Mesothelial cell of epicardium (in vitro differentiated cells): ENCODE data around the gene SHFL. TPM values are rescaled to one million over a fixed set of nuclear protein-coding genes. Genes with fewer than 3 reads are reported as not detected.

ENCODE experiments used
- DNase-seq, 2 experiments: peaks; one replicate each; pipeline ENCODE4 v3.0.0; 2021; ENCODE audit warnings: low spot score in 2 of 2; ENCODE audit not compliant: unreplicated experiment in 2 of 2
- H3K27ac Mint-ChIP-seq: 2 replicates; pipeline ENCODE4 v1.8.0; 2021; ENCODE audit warnings: mixed read lengths
- H3K27me3 Mint-ChIP-seq: 2 replicates; pipeline ENCODE4 v1.8.0; 2021; ENCODE audit warnings: low read depth, mixed read lengths
- H3K36me3 Mint-ChIP-seq: 2 replicates; pipeline ENCODE4 v1.8.0; 2021; ENCODE audit warnings: mixed read lengths
- H3K4me1 Mint-ChIP-seq: 2 replicates; pipeline ENCODE4 v1.8.0; 2021; ENCODE audit warnings: mixed read lengths
- H3K4me3 Mint-ChIP-seq: 2 replicates; pipeline ENCODE4 v1.8.0; 2021; ENCODE audit warnings: mild to moderate bottlenecking, moderate library complexity, mixed read lengths
- H3K9me3 Mint-ChIP-seq: 2 replicates; pipeline ENCODE4 v1.8.0; 2021; ENCODE audit warnings: mixed read lengths
- total RNA-seq: library from RNA; stranded (reverse); gene quantifications from 3 replicates; pipeline ENCODE4 v1.2.1, GENCODE V29; 2021
- TF ChIP-seq, protein P1 (sequence below): fragments of 200-600 bp; sonication (generic); IDR thresholded peaks from one replicate; pipeline ENCODE4 v1.5.0; 2021; ENCODE audit warnings: antibody characterized with exemption; ENCODE audit not compliant: unreplicated experiment

The SHFL gene
- total RNA-seq, 1 donor from 2014 or later, result 34.6 TPM

DNA sequence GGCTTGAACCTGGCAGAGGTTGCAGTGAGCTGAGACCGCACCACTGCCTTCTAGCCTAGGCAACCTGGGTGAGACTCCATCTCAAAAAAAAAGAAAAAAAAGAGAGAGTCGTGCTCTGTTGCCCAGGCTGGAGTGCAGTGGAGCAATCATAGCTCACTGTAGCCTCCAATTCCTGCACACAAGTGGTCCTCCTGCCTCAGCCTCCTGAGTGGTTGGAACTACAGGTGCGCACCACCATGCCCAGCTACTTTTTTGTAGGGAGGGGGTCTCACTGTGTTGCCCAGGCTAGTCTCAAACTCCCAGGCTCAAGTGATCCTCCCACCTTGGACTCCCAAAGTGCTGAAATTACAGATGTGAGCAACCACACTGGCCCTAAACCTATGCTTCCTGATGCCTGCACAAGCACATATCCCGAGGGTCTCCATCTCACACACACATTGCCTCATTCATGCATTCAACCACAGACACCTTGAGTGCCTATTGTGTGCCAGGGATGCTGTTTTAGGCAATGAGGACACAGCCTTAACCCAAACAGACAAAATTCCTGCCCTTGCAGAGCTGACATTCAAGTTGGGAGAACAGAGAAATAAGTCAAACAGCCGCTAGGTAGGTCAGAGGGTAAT lies 14.2 kb downstream of the SHFL start:
- peaks cover 8% of the 10 kb centered on the region for H3K4me1 Mint-ChIP-seq
- TF ChIP-seq, protein P1, sequence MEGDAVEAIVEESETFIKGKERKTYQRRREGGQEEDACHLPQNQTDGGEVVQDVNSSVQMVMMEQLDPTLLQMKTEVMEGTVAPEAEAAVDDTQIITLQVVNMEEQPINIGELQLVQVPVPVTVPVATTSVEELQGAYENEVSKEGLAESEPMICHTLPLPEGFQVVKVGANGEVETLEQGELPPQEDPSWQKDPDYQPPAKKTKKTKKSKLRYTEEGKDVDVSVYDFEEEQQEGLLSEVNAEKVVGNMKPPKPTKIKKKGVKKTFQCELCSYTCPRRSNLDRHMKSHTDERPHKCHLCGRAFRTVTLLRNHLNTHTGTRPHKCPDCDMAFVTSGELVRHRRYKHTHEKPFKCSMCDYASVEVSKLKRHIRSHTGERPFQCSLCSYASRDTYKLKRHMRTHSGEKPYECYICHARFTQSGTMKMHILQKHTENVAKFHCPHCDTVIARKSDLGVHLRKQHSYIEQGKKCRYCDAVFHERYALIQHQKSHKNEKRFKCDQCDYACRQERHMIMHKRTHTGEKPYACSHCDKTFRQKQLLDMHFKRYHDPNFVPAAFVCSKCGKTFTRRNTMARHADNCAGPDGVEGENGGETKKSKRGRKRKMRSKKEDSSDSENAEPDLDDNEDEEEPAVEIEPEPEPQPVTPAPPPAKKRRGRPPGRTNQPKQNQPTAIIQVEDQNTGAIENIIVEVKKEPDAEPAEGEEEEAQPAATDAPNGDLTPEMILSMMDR, result no peak
- no peak overlapping the region for H3K4me3 Mint-ChIP-seq
- H3K27ac Mint-ChIP-seq, result no peak overlapping the region
- H3K36me3 Mint-ChIP-seq, result no peaks in the 10 kb centered on the region
- DNase-seq, result no peak
- H3K9me3 Mint-ChIP-seq, result no peaks in the 10 kb centered on the region
- peaks cover 15% of the 10 kb centered on the region for H3K27me3 Mint-ChIP-seq

DNA sequence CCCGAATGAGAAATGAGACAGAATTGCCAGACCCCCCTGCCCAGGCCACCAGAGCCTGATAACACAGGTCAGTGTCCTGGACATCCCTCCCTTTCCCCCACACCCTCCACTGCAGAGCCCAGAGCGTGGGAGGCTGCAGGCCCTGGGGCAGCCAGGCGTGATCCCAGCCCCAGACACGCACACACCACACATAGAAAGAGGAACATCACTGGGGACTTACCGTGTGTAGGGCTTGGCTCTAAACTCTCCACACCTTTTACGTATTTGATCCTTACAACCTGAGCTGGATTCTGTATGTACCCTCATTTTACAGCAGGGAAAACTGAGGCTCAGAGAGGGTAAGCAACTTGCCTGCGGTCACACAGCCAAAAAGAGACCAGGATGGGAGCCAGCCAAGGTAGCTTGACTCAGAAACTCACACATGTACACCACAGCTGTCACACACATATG lies 16.7 kb downstream of the SHFL start:
- Mint-ChIP-seq H3K4me3 (no peak overlapping the region), H3K9me3 (no peaks in the 10 kb centered on the region), H3K27ac (no peak overlapping the region), H3K36me3 (peaks cover 4% of the 10 kb centered on the region), H3K4me1 (peaks cover 20% of the 10 kb centered on the region), H3K27me3 (peaks cover 11% of the 10 kb centered on the region)
- no peak for DNase-seq
- TF ChIP-seq, protein P1, result no peak

DNA sequence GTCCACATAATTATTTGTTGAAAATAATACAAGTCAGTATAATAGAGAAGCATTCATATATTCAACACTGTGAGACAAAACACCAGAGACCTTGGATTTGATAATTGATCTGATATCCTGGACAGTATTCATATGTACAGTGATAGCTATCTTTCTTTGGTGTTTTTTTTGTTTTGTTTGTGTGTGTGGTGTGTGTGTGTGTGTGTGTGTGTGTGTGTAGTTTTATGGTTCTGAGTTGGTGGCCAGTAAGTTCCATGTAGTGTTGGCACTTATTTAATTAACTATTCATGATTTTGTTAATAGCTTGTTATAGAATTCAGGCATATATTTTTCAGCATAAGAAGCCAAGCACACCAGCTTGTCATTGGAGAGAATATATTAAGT lies 18.0 kb downstream of the SHFL start:
- Mint-ChIP-seq H3K27me3 (peaks cover 7% of the 10 kb centered on the region), H3K4me3 (no peak overlapping the region), H3K27ac (peak overlapping the region; percentile 73), H3K9me3 (no peaks in the 10 kb centered on the region), H3K4me1 (peaks cover 15% of the 10 kb centered on the region), H3K36me3 (peaks cover 4% of the 10 kb centered on the region)
- TF ChIP-seq, protein P1, result no peak
- DNase-seq, result no peak

DNA sequence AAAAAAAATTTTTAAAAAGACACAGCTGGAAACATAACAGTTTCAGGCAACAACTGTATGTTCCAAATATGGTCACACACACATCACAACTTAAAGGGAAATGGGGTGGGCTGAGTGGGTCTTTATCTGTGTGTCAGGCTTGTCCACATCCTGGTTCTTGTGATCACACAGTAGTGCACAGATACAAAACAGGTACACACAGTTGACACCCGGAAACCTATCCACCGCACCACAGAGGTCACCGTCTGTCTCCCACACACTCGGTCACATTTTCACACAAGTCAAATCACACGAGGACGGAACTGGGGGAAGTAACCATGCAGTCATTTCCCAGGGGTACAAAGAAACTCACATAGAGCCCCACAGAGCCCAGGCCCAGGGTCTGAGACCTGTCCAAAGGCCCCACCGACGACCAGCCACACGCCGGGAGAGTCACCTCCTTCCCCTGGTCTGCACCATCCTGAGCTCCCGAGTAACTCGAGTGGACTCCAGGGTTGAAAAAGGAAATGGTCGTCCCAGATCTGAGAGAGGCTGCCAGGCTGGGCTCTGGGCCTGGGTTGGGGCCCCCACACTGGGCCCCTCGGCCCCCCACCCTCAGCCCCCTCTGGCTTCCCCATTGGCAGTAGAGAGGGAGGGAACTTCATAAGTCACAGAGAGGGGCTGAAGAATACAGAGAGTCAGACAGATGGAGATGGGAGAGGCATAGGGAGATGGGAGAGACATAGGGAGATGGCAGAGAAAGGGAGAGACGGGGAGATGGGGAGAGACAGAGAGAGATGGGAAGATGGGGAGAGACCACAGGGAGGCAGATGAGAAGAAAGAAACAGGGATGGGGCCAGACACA lies 18.8 kb downstream of the SHFL start:
- peaks cover 10% of the 10 kb centered on the region for H3K36me3 Mint-ChIP-seq
- H3K9me3 Mint-ChIP-seq, result no peaks in the 10 kb centered on the region
- DNase-seq, result no peak
- H3K4me3 Mint-ChIP-seq, result peak overlapping the region; percentile 53
- peak overlapping the region; percentile 89 for H3K27ac Mint-ChIP-seq
- peaks cover 15% of the 10 kb centered on the region for H3K4me1 Mint-ChIP-seq
- TF ChIP-seq, protein P1, result no peak
- peaks cover 4% of the 10 kb centered on the region for H3K27me3 Mint-ChIP-seq

DNA sequence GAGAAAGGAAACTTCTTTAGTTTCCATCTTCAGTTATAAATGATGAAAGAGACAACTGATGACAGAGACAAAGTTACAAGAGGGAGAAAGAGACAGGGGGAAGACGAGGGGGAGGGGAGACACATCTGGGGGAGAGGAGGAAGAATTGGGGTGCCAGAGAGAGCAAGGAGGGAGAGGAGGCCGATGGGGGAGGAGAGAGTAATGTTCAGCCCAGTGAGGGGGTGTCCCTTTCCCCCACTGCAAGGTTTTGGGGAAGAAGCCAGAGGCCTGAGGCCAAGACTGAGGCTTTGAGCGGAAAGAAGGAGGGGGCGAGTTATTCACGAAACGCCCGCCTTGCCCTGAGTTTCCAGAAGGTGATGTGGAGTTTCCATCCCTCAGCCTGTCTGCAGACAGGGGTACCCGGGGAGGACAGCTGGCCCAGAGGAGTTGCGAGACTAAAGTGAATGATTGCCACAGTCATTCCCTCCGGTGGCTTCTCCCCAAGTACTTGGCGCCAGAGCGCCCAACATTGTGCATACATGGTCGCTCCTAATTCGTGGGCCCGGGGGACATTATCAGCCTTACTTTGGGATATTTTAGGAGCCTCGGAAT lies 19.5 kb downstream of the SHFL start:
- DNase-seq, result no peak
- H3K36me3 Mint-ChIP-seq, result peaks cover 14% of the 10 kb centered on the region
- H3K4me3 Mint-ChIP-seq, result peak overlapping the region; percentile 85
- TF ChIP-seq, protein P1, result no peak
- peaks cover 15% of the 10 kb centered on the region for H3K4me1 Mint-ChIP-seq
- no peaks in the 10 kb centered on the region for H3K9me3 Mint-ChIP-seq
- H3K27ac Mint-ChIP-seq, result peak overlapping the region; percentile 95
- peaks cover under 1% of the 10 kb centered on the region for H3K27me3 Mint-ChIP-seq
